ENCODE data around the gene BAIAP3. TPM values are rescaled to one million over a fixed set of nuclear protein-coding genes. Genes with fewer than 3 reads are reported as not detected.

Gene BAIAP3
- total RNA-seq, 1 experiment from 2014 or later, result 44.7 TPM

DNA sequence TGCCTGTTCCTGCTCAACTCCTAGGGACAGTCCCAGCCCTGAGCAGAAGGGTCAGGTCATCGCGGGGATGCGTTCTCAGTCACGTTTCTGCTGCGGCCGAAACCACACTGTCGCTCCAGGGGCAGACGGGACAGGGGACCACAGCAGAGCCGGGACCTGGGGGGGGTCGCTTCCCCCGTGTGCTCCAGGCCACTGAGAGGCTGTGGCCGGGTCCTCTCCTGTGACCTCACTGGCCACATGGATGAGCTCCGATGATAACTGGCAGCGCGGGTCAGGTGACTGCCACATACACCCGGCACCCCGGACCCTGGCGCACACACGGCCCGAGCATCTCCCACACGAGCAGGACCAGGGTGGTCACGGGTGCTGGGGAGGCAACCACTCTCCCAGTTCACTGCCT is 31.1 kb downstream of the BAIAP3 start:
- CTCF ChIA-PET, result interaction anchor here (1.2 to 1.6 kb wide), 2 partner anchors 8 to 48 kb away, joined by 3 to 5 read pairs; no protein-coding TSS in a partner anchor

More for the DNA sequence above, 31.1 kb downstream of the BAIAP3 start:
- TF ChIP-seq POLR2AphosphoS5 (IDR thresholded peaks at IDR 0.05; ENCODE audit: low read depth, low read length) (no peak), ATF3 (IDR thresholded peaks at IDR 0.05) (no peak), SIN3A (IDR thresholded peaks at IDR 0.05; ENCODE audit: low read depth) (no peak), YY1 (IDR thresholded peaks at IDR 0.05; ENCODE audit: extremely low read depth, insufficient replicate concordance, low read depth, low read length) (no peak), POLR2A (IDR thresholded peaks at IDR 0.05; ENCODE audit: borderline replicate concordance, extremely low read depth, insufficient read depth, insufficient read length) (no peak), ZFX (IDR thresholded peaks at IDR 0.05) (no peak), RAD21 (IDR thresholded peaks at IDR 0.05; ENCODE audit: low read depth) (no peak), EZH2phosphoT487 (IDR thresholded peaks at IDR 0.05; ENCODE audit: borderline replicate concordance) (no peak), JUND (IDR thresholded peaks at IDR 0.05) (no peak), SRF (IDR thresholded peaks at IDR 0.05; ENCODE audit: low read depth) (no peak), REST (IDR thresholded peaks at IDR 0.05; ENCODE audit: low read depth) (no peak), SP1 (IDR thresholded peaks at IDR 0.05; ENCODE audit: low read depth) (no peak), ZBTB33 (IDR thresholded peaks at IDR 0.05; ENCODE audit: extremely low read depth, insufficient replicate concordance, low read length) (no peak), CEBPB (IDR thresholded peaks at IDR 0.05; ENCODE audit: low read depth) (no peak), ELF1 (IDR thresholded peaks at IDR 0.05; ENCODE audit: borderline replicate concordance, low read depth) (no peak), FOSL1 (IDR thresholded peaks at IDR 0.05; ENCODE audit: low read depth) (no peak), EGR1 (IDR thresholded peaks at IDR 0.05; ENCODE audit: low read depth) (no peak)
- TF ChIP-seq, protein P1, sequence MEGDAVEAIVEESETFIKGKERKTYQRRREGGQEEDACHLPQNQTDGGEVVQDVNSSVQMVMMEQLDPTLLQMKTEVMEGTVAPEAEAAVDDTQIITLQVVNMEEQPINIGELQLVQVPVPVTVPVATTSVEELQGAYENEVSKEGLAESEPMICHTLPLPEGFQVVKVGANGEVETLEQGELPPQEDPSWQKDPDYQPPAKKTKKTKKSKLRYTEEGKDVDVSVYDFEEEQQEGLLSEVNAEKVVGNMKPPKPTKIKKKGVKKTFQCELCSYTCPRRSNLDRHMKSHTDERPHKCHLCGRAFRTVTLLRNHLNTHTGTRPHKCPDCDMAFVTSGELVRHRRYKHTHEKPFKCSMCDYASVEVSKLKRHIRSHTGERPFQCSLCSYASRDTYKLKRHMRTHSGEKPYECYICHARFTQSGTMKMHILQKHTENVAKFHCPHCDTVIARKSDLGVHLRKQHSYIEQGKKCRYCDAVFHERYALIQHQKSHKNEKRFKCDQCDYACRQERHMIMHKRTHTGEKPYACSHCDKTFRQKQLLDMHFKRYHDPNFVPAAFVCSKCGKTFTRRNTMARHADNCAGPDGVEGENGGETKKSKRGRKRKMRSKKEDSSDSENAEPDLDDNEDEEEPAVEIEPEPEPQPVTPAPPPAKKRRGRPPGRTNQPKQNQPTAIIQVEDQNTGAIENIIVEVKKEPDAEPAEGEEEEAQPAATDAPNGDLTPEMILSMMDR (IDR thresholded peaks at IDR 0.05 in 2 of 3, conservative IDR thresholded peaks at IDR 0.05 in 1 of 3; ENCODE audit: borderline replicate concordance in 1 of 3, insufficient read depth in 1 of 3, low read depth in 2 of 3, low read length in 2 of 3), result no peak
- TF ChIP-seq, protein P2, sequence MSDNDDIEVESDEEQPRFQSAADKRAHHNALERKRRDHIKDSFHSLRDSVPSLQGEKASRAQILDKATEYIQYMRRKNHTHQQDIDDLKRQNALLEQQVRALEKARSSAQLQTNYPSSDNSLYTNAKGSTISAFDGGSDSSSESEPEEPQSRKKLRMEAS (IDR thresholded peaks at IDR 0.05), result no peak
- peaks cover 42% of the 10 kb centered on the region for H3K79me2 ChIP-seq (ENCODE audit: insufficient read depth, low read length)
- peaks cover 3% of the 10 kb centered on the region; the same call in 1 of the 2 replicates for H4K20me1 ChIP-seq (ENCODE audit: insufficient read depth)
- POLR2A ChIA-PET, result no interaction called here
- RAD21 ChIA-PET (ENCODE audit: low non-redundant PET in 1 of 2, low total read pairs in 2 of 2, uncharacterized antibody in 2 of 2, unreplicated experiment in 2 of 2), result no interaction called here
- no peaks in the 10 kb centered on the region for H3K27me3 ChIP-seq (ENCODE audit: insufficient read depth, low read length)
- ATAC-seq (no peak), DNase-seq (ENCODE audit: low read depth, low spot score) (no peak)
- H3K27ac ChIP-seq (ENCODE audit: low read depth, low read length), result no peak overlapping the region
- no peaks in the 10 kb centered on the region for H3K9me2 ChIP-seq (ENCODE audit: insufficient read depth)
- no peak overlapping the region for H3K4me3 ChIP-seq (replicated peaks in 1 of 2; ENCODE audit: low read depth in 1 of 2, low read length in 2 of 2)
- H3K4me1 ChIP-seq (ENCODE audit: control insufficient read depth in 1 of 2, insufficient read depth in 2 of 2, low read length in 2 of 2), result peaks cover 0 to 7% of the 10 kb centered on the region in 2 experiments; a peak in 1 of 4 replicates
- no TSS peak for BruUV-seq (replicated peaks)
- peaks cover 29 to 42% of the 10 kb centered on the region in 2 experiments for H3K36me3 ChIP-seq (ENCODE audit: control insufficient read depth in 1 of 2, insufficient read depth in 2 of 2, low read length in 2 of 2)
- H3K9ac ChIP-seq (ENCODE audit: low read length), result no peak overlapping the region
- no peak overlapping the region for H3K4me2 ChIP-seq (ENCODE audit: low read length)
- H2AFZ ChIP-seq (ENCODE audit: low read depth, low read length, poor library complexity, severe bottlenecking), result no peak overlapping the region
- H3K9me3 ChIP-seq (ENCODE audit: control insufficient read depth in 1 of 2, insufficient read depth in 1 of 2, low read depth in 1 of 2, low read length in 2 of 2), result no peaks in the 10 kb centered on the region
- intact Hi-C loops (cut with micrococcal nuclease), result loop anchor here (10.0 kb wide), 1 partner anchor 50 kb away; the partner anchor contains the start of gene UNKL
